Erythroblast (primary cell): Measurements from ENCODE around the gene HELB.

Experiments
- GATA1 ChIP-seq: IDR thresholded peaks from 2 replicates; pipeline ENCODE4 v1.6.1; 2011; ENCODE audit warnings: low read depth, mild to moderate bottlenecking, control low read depth, low read length, moderate library complexity
- POLR2A ChIP-seq: IDR thresholded peaks from 2 replicates; pipeline ENCODE4 v1.6.1; 2011; ENCODE audit warnings: mild to moderate bottlenecking, low read length

DNA sequence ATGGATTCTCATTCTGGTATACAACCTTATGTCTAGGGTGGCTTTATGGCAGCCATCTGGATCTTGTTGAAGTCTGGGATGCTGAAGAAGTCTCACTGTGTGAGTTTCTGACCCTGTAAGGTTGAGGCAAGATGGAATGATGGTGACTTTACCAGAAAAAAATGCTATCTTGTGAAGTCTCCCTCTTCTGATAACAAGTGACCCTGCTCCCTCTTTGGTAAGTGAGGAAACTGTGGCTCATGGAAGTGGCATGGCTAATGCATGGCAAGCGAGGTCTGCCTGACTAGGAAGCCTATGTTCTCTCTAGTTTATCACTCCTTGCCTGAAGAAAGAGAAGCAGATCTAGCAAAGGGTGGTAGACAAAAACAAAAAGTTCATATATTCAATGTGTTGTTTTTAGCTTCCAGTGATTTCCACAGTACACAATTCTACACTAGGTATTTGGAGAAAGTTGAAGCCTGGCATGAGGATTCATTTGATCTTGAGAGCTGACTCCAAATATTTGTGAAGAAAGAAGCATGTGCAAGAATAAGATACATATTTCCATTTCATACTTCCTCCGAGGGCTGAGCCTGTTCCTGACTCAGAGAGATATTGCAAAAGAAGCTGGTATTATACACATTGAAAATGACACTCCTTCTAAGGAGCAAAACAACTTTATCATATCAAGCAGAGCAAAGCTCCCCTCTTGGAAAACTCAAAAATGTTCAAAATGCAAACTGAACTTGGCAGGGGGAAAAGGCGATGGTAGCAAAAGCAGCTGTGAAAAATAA lies 63.6 kb downstream of the HELB start:
- TF ChIP-seq POLR2A (no peak), GATA1 (no peak)
